CD4-positive, alpha-beta T cell treated with Interleukin-10 for 1 hour (primary cell): ENCODE data around the gene FCHSD2.

Experiments used
- DNase-seq: peaks from one replicate; pipeline ENCODE4 v3.0.0-alpha.2; 2020

FCHSD2 gene

GRCh38 chr11:72962084-72962483 lies 180.0 kb downstream of the FCHSD2 start:
- DNase-seq: no peak

GRCh38 chr11:72959998-72960731 lies 182.0 kb downstream of the FCHSD2 start:
- DNase-seq: no peak

- no peak for DNase-seq
Observed at GRCh38 chr11:72958791-72959190, 183.3 kb downstream of the FCHSD2 start.

- no peak for DNase-seq
Observed at GRCh38 chr11:72955466-72955865, 186.7 kb downstream of the FCHSD2 start.

GRCh38 chr11:72954860-72955259 lies 187.3 kb downstream of the FCHSD2 start:
- DNase-seq: no peak

GRCh38 chr11:72953637-72954036 lies 188.5 kb downstream of the FCHSD2 start:
- no peak for DNase-seq

- DNase-seq: no peak
Observed at GRCh38 chr11:72951888-72952287, 190.2 kb downstream of the FCHSD2 start.

GRCh38 chr11:72951193-72951592 lies 190.9 kb downstream of the FCHSD2 start:
- DNase-seq: no peak

- no peak for DNase-seq
Observed at GRCh38 chr11:72950685-72951084, 191.4 kb downstream of the FCHSD2 start.

- DNase-seq: no peak
Observed at GRCh38 chr11:72947229-72947628, 194.9 kb downstream of the FCHSD2 start.

- DNase-seq: no peak
Observed at GRCh38 chr11:72943664-72944063, 198.5 kb downstream of the FCHSD2 start.

- DNase-seq: no peak
Observed at GRCh38 chr11:72940417-72940816, 201.7 kb downstream of the FCHSD2 start.

GRCh38 chr11:72939031-72939430 lies 203.1 kb downstream of the FCHSD2 start:
- DNase-seq: no peak

GRCh38 chr11:72937439-72937838 lies 204.7 kb downstream of the FCHSD2 start:
- DNase-seq: no peak

GRCh38 chr11:72935700-72936099 lies 206.4 kb downstream of the FCHSD2 start:
- no peak for DNase-seq

- no peak for DNase-seq
Observed at GRCh38 chr11:72932132-72932570, 210.0 kb downstream of the FCHSD2 start.

GRCh38 chr11:72930008-72930407 lies 212.1 kb downstream of the FCHSD2 start:
- DNase-seq: no peak

- DNase-seq: no peak
Observed at GRCh38 chr11:72929256-72929655, 212.9 kb downstream of the FCHSD2 start.

- no peak for DNase-seq
Observed at GRCh38 chr11:72927380-72927779, 214.7 kb downstream of the FCHSD2 start.

GRCh38 chr11:72926076-72926475 lies 216.0 kb downstream of the FCHSD2 start:
- DNase-seq: no peak

GRCh38 chr11:72925656-72926055 lies 216.5 kb downstream of the FCHSD2 start:
- no peak for DNase-seq

- DNase-seq: peak; percentile 45
Observed at GRCh38 chr11:72924568-72925190, 217.4 kb downstream of the FCHSD2 start.

GRCh38 chr11:72921028-72921716 lies 220.9 kb downstream of the FCHSD2 start:
- DNase-seq: no peak

GRCh38 chr11:72920001-72920400 lies 222.1 kb downstream of the FCHSD2 start:
- DNase-seq: no peak
